ENCODE measurements around the gene HS2ST1.

DNA sequence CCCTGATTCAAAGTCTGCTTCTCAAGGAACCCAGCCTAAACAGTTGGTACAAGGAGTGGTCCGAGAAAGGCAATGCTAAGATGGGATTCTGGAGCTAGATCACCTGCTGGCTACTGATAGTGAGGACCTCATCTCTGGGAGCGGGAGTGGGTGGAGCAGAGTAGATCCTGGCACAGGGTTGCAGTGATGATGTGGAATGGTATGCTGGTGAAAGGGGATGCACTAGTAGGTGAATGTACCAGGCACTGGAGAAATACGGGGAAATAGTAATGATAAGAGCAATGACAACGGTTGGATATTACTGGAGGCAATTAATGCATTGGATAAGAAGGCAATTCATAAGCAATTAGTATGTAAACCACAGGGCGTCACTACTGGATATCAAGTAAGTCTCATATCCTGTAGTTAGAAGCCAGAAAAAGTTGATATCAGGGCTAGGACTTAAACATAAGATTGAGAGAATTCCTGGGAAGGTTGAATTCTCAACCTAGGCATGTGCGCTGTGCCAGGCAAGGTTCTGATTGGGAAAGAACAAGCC, 245.0 kb downstream of the HS2ST1 start:
- TF ChIP-seq EZH2 (IDR thresholded peaks at IDR 0.05; ENCODE audit: insufficient read depth, poor library complexity, severe bottlenecking) (no peak), EZH2phosphoT487 (IDR thresholded peaks at IDR 0.05; ENCODE audit: insufficient read depth, low read depth) (no peak)

Measured in GM23248 (cell line).